BJ (cell line): ENCODE results near the gene MUCL3. TPM values are rescaled to one million over a fixed set of nuclear protein-coding genes. Genes with fewer than 3 reads are reported as not detected.
A peak's percentile ranks its signal among the peaks of the same experiment; 100 is the strongest.

Experiments
- CTCF ChIA-PET: fragments of 350-600 bp; formaldehyde crosslinking; extraction: SDS; loops from one replicate; lab custom pipeline; 2021; ENCODE audit warnings: antibody characterized with exemption, inconsistent platforms; lab: Yijun Ruan, JAX
- POLR2A ChIA-PET: fragments of 300-600 bp; sonication (Branson Sonifier 250); formaldehyde crosslinking; extraction: SDS; loops from one replicate; lab custom pipeline; 2021; ENCODE audit warnings: antibody characterized with exemption; lab: Charles Lee
- DNase-seq: peaks from one replicate; pipeline ENCODE4 v3.0.0-alpha.2; 2011; ENCODE audit warnings: low read depth
- H3K27me3 ChIP-seq: 2 replicates; pipeline ENCODE4 v1.6.0; 2011; ENCODE audit warnings: low read length; ENCODE audit not compliant: control insufficient read depth, insufficient read depth
- H3K36me3 ChIP-seq: 2 replicates; pipeline ENCODE4 v1.5.1; 2011; ENCODE audit warnings: low read length; ENCODE audit not compliant: control insufficient read depth, insufficient read depth
- H3K4me3 ChIP-seq: 2 replicates; pipeline ENCODE4 v1.5.1; 2011; ENCODE audit warnings: low read depth, mild to moderate bottlenecking, control low read depth, low read length
- CTCF ChIP-seq: IDR thresholded peaks from 2 replicates; pipeline ENCODE4 v1.5.1; 2011; ENCODE audit warnings: low read depth, mild to moderate bottlenecking, control low read depth, inconsistent platforms, low read length, moderate library complexity; ENCODE audit not compliant: insufficient read depth
- polyA minus RNA-seq: library from RNA; depleted of rRNA, polyadenylated mRNA; stranded (reverse); fragments of >200 nt; gene quantifications from 2 replicates; pipeline ENCODE4 v1.2.3, GENCODE V29; 2011; rRNA and poly(A)+ RNA removed
- polyA plus RNA-seq: library from polyadenylated mRNA; depleted of rRNA; stranded (reverse); fragments of >200 nt; gene quantifications from 2 replicates; pipeline ENCODE4 v1.2.3, GENCODE V29; 2011; rRNA removed

Gene MUCL3
- polyA plus RNA-seq (not detected in 2 replicates), polyA minus RNA-seq (not detected in 2 replicates)

- CTCF ChIA-PET = interaction anchor here (0.7 to 3.4 kb wide), 10 partner anchors 10 to 146 kb away, joined by 3 to 39 read pairs (median 4); partner anchors contain the start of gene SFTA2
- Histone ChIP-seq H3K36me3 (no peaks in the 10 kb centered on the region), H3K27me3 (peaks cover 4% of the 10 kb centered on the region; the same call in 1 of the 2 replicates), H3K4me3 (no peak within 1 kb of the TSS)
- DNase-seq = no peak
- POLR2A ChIA-PET = no interaction called here
- no peak for TF ChIP-seq CTCF
These were observed at the start of gene MUCL3 for GRCh38 chr6:30940361-30940986. MUCL3 (plus strand) TSS chr6:30940973; CDS start chr6:30941000, 27 bp downstream.

GRCh38 chr6:30891450-30891723 lies 49.4 kb upstream of the MUCL3 start:
- TF ChIP-seq CTCF = no peak
- Histone ChIP-seq H3K4me3 (no peak overlapping the region), H3K27me3 (no peaks in the 10 kb centered on the region), H3K36me3 (peaks cover 23% of the 10 kb centered on the region)
- CTCF ChIA-PET = no interaction called here
- DNase-seq = no peak
- POLR2A ChIA-PET = no interaction called here

- CTCF ChIA-PET = no interaction called here
These were observed 48.8 kb upstream of the MUCL3 start for GRCh38 chr6:30891816-30892538.

GRCh38 chr6:30893001-30893591 lies 47.7 kb upstream of the MUCL3 start:
- no peak for DNase-seq
- Histone ChIP-seq H3K4me3 (no peak overlapping the region), H3K27me3 (no peaks in the 10 kb centered on the region), H3K36me3 (peaks cover 32% of the 10 kb centered on the region)
- CTCF ChIA-PET = no interaction called here
- POLR2A ChIA-PET = no interaction called here
- TF ChIP-seq CTCF = peak; percentile 19; the same call in 1 of the 2 replicates

More at GRCh38 chr6:30891816-30892538, 48.8 kb upstream of the MUCL3 start:
- Histone ChIP-seq H3K36me3 (peaks cover 23% of the 10 kb centered on the region), H3K27me3 (no peaks in the 10 kb centered on the region), H3K4me3 (no peak overlapping the region)
- no peak for DNase-seq
- TF ChIP-seq CTCF = no peak
- POLR2A ChIA-PET = no interaction called here

- ChIA-PET CTCF (no interaction called here), POLR2A (no interaction called here)
- Histone ChIP-seq H3K27me3 (no peaks in the 10 kb centered on the region), H3K4me3 (no peak overlapping the region), H3K36me3 (peaks cover 38% of the 10 kb centered on the region)
- no peak for TF ChIP-seq CTCF
- no peak for DNase-seq
These were observed 47.1 kb upstream of the MUCL3 start for GRCh38 chr6:30893666-30894065.
